ENCODE measurements around the gene PURA. TPM values are rescaled to one million over a fixed set of nuclear protein-coding genes. Genes with fewer than 3 reads are reported as not detected.

PURA gene
- total and polyA plus RNA-seq, 12 donors = 3.2 to 27.7 (median 24.2) TPM

- H3K36me3 ChIP-seq = no peaks in the 10 kb centered on the region
- H3K4me3 ChIP-seq = peak overlapping the region in 5 of 10 donors; percentile 58 to 62 (median 61)
- no peak overlapping the region for H3K27ac ChIP-seq
- H3K27me3 ChIP-seq = peaks cover 0 to 29% (median 0%) of the 10 kb centered on the region in 7 donors
- peaks cover 6 to 36% (median 24%) of the 10 kb centered on the region in 9 donors for H3K4me1 ChIP-seq
- DNase-seq = no peak
- intact Hi-C loops (cut with DNase I) = loop anchor here in 4 of 10 donors (2.0 to 10.0 kb wide), 4 partner anchors 30 to 350 kb away; partner anchors contain the start of genes PSD2 (in 1 of the 4) and PURA (in 1 of the 4)
- H3K9me3 ChIP-seq = no peaks in the 10 kb centered on the region
- no peak for TF ChIP-seq CTCF (IDR thresholded peaks at IDR 0.05)
- ATAC-seq = peak in 1 of 8 donors; percentile 3
- WGBS, 2 donors = 61 to 70% methylated on average over 3 of the region's 3 CpGs
Measured at GRCh38 chr5:140145256-140145655, 31.3 kb downstream of the PURA start.

DNA sequence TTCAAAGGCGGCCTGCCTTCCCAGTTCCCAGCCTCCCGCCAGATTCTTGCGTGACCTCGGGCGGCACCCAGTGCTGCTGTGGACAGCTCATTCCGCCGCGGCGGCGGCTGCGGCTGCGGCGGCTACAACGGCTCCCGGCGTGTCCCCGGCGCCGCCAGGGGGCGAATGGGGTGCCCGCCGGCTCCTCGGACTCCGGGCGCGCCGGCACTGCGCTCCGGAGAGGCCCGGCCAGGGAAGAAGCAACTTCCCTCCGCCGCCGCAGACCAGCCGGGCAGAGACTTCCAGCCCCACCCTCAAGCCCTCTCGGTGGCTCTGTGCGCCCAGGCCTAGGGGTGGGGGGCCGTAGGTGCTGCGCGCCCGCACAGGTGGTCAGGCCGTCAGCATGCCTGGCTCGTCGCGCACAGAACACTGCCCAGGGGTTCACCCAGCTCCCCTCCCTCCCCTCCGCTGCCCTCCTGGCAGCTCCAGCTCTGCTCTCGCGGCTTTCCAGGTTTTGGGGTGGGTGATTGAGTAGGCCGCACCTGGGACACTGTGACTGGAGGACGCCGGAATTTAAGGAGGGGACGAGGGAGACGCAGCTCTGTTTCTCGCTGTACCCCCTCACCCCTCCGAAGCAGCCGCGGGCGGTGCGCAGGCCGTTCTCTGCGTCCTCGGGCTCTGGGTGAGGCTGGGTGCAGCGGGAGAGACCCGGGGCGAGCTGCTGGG lies 32.1 kb downstream of the PURA start:
- no peaks in the 10 kb centered on the region for H3K9me3 ChIP-seq
- peaks cover 0 to 29% (median 0%) of the 10 kb centered on the region in 7 donors for H3K27me3 ChIP-seq
- intact Hi-C loops (cut with DNase I) = loop anchor here in 4 of 10 donors (2.0 to 10.0 kb wide), 4 partner anchors 31 to 351 kb away; partner anchors contain the start of genes PSD2 (in 1 of the 4) and PURA (in 1 of the 4)
- H3K4me1 ChIP-seq = peaks cover 6 to 28% (median 18%) of the 10 kb centered on the region in 9 donors
- DNase-seq (peak; percentile 55 to 82), ATAC-seq (peak; percentile 92 to 96 (median 94))
- WGBS, 2 donors = 4 to 8% methylated on average over 64 of the region's 64 CpGs
- H3K4me3 ChIP-seq = peak overlapping the region; percentile 30 to 62 (median 54)
- no peaks in the 10 kb centered on the region for H3K36me3 ChIP-seq
- H3K27ac ChIP-seq = peak overlapping the region in 1 of 10 donors; percentile 39
- peak; percentile 65 to 93 (median 82) for TF ChIP-seq CTCF (IDR thresholded peaks at IDR 0.05)

DNA sequence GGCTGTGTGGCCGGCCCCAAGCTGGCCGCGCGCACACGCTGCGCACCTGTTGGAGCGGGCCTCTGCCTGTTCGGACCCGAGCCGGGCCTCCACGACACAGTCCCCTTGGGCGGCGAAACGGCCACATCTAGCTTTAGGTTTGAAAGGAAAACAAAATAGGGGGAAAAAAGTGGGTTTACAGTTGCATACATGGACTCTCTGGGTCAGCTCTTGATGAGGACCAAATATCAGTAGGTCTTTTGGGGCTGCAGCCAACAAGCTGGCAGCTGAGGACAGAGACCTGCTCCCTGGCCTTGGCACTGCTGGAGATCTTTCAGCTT lies 32.6 kb downstream of the PURA start:
- intact Hi-C loops (cut with DNase I) = loop anchor here in 3 of 10 donors (5.0 to 10.0 kb wide), 2 partner anchors 39 to 352 kb away; partner anchors contain the start of gene PSD2 (in 1 of the 3)
- DNase-seq = no peak
- Histone ChIP-seq H3K27me3 (peaks cover 0 to 29% (median 0%) of the 10 kb centered on the region in 7 donors), H3K9me3 (no peaks in the 10 kb centered on the region), H3K4me3 (peak overlapping the region in 9 of 10 donors; percentile 44 to 62 (median 58)), H3K4me1 (peaks cover 6 to 27% (median 17%) of the 10 kb centered on the region in 9 donors), H3K36me3 (no peaks in the 10 kb centered on the region), H3K27ac (no peak overlapping the region)
- ATAC-seq = no peak
- no peak for TF ChIP-seq CTCF (IDR thresholded peaks at IDR 0.05)
- WGBS, 2 donors = 53 to 59% methylated on average over 14 of the region's 14 CpGs

- 92 to 93% methylated on average over 1 of the region's 1 CpG for WGBS, 2 donors
- TF ChIP-seq CTCF (IDR thresholded peaks at IDR 0.05) = no peak
- no peak overlapping the region for H3K4me3 ChIP-seq
- H3K27ac ChIP-seq = no peak overlapping the region
- H3K4me1 ChIP-seq = peaks cover 6 to 27% (median 17%) of the 10 kb centered on the region in 9 donors
- DNase-seq = no peak
- peaks cover 0 to 29% (median 0%) of the 10 kb centered on the region in 7 donors for H3K27me3 ChIP-seq
- H3K36me3 ChIP-seq = no peaks in the 10 kb centered on the region
- intact Hi-C loops (cut with DNase I) = loop anchor here in 3 of 10 donors (5.0 to 10.0 kb wide), 2 partner anchors 40 to 353 kb away; partner anchors contain the start of gene PSD2 (in 1 of the 3)
- ATAC-seq = no peak
- no peaks in the 10 kb centered on the region for H3K9me3 ChIP-seq
Measured at GRCh38 chr5:140147460-140147859, 33.6 kb downstream of the PURA start.
